ENCODE measurements around the gene PLCD3. TPM values are rescaled to one million over a fixed set of nuclear protein-coding genes. Genes with fewer than 3 reads are reported as not detected.

The PLCD3 gene
- total RNA-seq, 2 experiments from 2014 or later = 2.7 to 3.8 TPM

- H3K27me3 Mint-ChIP-seq = peaks cover 14% of the 10 kb centered on the region
- no peaks in the 10 kb centered on the region for H3K4me1 Mint-ChIP-seq
Observed at GRCh38 chr17:45118691-45119090, 13.6 kb downstream of the PLCD3 start.

DNA sequence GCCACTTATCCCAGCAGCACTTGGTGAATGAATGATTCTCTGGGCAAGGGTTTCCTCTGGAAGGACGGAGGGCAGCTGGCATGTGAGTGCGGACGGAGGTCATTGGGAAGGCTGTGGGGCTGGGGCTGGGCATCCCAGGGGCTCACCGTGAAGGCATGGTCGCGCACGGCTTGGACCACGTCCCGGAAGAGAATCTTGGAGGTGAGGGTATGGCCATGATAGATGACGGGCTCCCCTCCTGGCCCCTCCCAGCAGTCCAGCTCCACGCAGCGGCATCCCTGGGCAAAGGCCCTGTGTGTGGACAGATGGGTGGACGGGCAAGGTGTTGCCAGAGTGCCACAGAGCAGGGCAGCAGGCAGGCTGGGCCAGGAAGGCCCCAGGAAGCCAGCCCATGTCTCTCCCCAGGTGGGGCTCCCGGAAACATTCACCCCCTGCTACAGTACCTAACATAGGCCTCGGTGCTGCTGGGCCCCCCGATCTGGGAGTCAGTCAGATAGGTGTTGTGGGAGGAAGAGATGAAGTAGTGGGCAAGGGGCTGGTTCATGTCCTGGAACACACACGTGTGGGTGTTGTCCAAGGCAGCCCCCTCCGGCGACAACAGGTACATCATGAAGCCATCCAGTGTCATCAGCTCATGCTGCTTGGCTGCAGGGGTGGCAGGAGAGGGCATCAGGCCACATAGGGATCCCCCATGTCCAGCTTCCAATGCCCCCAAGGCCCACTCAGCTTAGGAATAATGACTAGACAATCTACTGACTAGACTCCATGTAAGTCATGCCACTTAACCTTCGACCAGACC, 14.3 kb downstream of the PLCD3 start:
- no peaks in the 10 kb centered on the region for H3K36me3 Mint-ChIP-seq
- H3K4me1 Mint-ChIP-seq = no peaks in the 10 kb centered on the region
- H3K27ac Mint-ChIP-seq = no peak overlapping the region
- H3K9me3 Mint-ChIP-seq = no peaks in the 10 kb centered on the region
- H3K27me3 Mint-ChIP-seq = peaks cover 14% of the 10 kb centered on the region
- no peak for DNase-seq
- no peak overlapping the region for H3K4me3 Mint-ChIP-seq

More at GRCh38 chr17:45118691-45119090, 13.6 kb downstream of the PLCD3 start:
- no peaks in the 10 kb centered on the region for H3K9me3 Mint-ChIP-seq
- H3K4me3 Mint-ChIP-seq = no peak overlapping the region
- no peaks in the 10 kb centered on the region for H3K36me3 Mint-ChIP-seq
- H3K27ac Mint-ChIP-seq = no peak overlapping the region
- no peak for DNase-seq

- no peaks in the 10 kb centered on the region for H3K36me3 Mint-ChIP-seq
- H3K4me1 Mint-ChIP-seq = no peaks in the 10 kb centered on the region
- H3K9me3 Mint-ChIP-seq = no peaks in the 10 kb centered on the region
- no peak overlapping the region for H3K4me3 Mint-ChIP-seq
- no peak for DNase-seq
- no peak overlapping the region for H3K27ac Mint-ChIP-seq
- H3K27me3 Mint-ChIP-seq = peaks cover 14% of the 10 kb centered on the region
Observed at GRCh38 chr17:45117334-45117733, 15.0 kb downstream of the PLCD3 start.

DNA sequence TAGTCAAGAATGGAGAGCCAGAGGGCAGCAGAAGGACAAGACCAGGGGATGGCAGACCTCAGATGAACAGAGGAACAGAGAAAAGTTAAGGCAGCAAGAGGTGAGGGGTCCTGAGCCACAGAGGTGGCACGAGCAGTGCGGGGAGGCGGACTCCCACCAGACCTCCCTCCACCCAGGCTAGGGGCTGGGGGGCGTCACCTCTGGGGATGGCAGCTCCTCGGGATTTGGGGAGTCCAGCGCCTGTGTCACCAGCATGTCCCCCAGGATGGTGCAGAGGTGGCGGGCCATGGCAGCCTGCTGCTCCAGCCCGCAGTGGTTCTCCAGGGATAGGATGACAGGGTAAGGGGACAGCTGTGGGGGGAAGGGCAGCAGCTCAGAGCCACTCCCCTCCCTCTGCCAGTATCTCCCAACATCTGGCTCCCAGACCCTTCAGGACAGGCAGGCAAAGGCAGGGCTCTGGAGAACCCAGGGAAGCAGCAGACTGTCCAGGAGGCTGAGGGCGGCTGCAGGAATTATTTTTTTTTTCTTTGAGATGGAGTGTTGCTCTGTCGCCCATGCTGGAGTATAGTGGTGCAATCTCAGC, 15.8 kb downstream of the PLCD3 start:
- peaks cover 9% of the 10 kb centered on the region for H3K27me3 Mint-ChIP-seq
- no peak overlapping the region for H3K27ac Mint-ChIP-seq
- no peaks in the 10 kb centered on the region for H3K4me1 Mint-ChIP-seq
- H3K9me3 Mint-ChIP-seq = no peaks in the 10 kb centered on the region
- no peaks in the 10 kb centered on the region for H3K36me3 Mint-ChIP-seq
- H3K4me3 Mint-ChIP-seq = no peak overlapping the region
- no peak for DNase-seq

DNA sequence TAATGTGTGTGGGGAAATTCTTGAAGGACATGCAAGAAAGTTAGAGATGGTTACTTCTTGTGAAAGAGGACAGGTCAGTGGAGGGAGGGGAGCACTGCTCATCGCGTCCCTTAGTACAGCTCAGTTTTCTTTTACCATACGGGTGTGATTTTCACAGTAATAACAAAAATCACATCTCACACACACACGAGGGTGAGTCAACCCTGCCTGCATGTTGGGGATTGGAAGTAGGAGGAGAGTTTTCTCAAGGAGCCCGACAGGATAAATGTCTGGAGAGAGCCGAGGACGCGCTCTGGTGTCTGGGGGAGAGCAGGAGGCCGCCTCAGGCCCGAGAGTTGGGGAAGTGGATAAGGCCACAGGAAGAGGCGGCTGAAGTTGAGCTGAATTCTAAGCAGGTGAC, 16.4 kb downstream of the PLCD3 start:
- Mint-ChIP-seq H3K4me3 (no peak overlapping the region), H3K27ac (no peak overlapping the region), H3K36me3 (no peaks in the 10 kb centered on the region), H3K27me3 (peaks cover 5% of the 10 kb centered on the region), H3K4me1 (no peaks in the 10 kb centered on the region), H3K9me3 (no peaks in the 10 kb centered on the region)
- no peak for DNase-seq

GRCh38 chr17:45115015-45115625, 17.2 kb downstream of the PLCD3 start:
- Mint-ChIP-seq H3K9me3 (no peaks in the 10 kb centered on the region), H3K4me1 (no peaks in the 10 kb centered on the region), H3K27ac (no peak overlapping the region), H3K27me3 (peaks cover 5% of the 10 kb centered on the region), H3K36me3 (no peaks in the 10 kb centered on the region), H3K4me3 (no peak overlapping the region)
- no peak for DNase-seq

- Mint-ChIP-seq H3K4me3 (no peak overlapping the region), H3K27me3 (no peaks in the 10 kb centered on the region), H3K9me3 (no peaks in the 10 kb centered on the region), H3K27ac (no peak overlapping the region), H3K4me1 (no peaks in the 10 kb centered on the region), H3K36me3 (peaks cover 2% of the 10 kb centered on the region)
- no peak for DNase-seq
Observed at GRCh38 chr17:45114117-45114932, 18.0 kb downstream of the PLCD3 start.

DNA sequence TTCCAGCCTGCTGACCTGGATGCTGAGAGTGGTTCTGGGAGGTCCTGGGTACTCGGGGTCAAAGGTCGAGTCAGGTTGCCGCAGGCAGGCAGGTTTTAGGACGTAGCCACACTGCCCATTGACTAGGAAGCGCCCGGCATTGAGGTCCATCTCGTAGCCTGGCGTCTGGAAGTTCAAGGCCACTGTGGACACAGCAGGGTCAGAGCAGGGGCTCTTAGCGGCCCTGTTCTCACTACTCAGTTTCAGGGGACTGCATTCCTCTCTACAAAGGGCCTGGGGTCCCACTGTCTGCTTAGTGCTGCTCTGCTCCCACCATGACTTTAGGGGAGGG, 18.9 kb downstream of the PLCD3 start:
- Mint-ChIP-seq H3K9me3 (no peaks in the 10 kb centered on the region), H3K4me1 (no peaks in the 10 kb centered on the region)

GRCh38 chr17:45112559-45113423, 19.5 kb downstream of the PLCD3 start:
- Mint-ChIP-seq H3K27me3 (no peaks in the 10 kb centered on the region), H3K36me3 (peaks cover 4% of the 10 kb centered on the region), H3K9me3 (no peaks in the 10 kb centered on the region), H3K27ac (no peak overlapping the region), H3K4me1 (no peaks in the 10 kb centered on the region), H3K4me3 (no peak overlapping the region)
- no peak for DNase-seq

More for the DNA sequence above, 18.9 kb downstream of the PLCD3 start:
- peaks cover 2% of the 10 kb centered on the region for H3K36me3 Mint-ChIP-seq
- H3K4me3 Mint-ChIP-seq = no peak overlapping the region
- H3K27ac Mint-ChIP-seq = no peak overlapping the region
- no peaks in the 10 kb centered on the region for H3K27me3 Mint-ChIP-seq
- no peak for DNase-seq

- no peaks in the 10 kb centered on the region for H3K4me1 Mint-ChIP-seq
- no peak for DNase-seq
- peaks cover 4% of the 10 kb centered on the region for H3K36me3 Mint-ChIP-seq
- no peaks in the 10 kb centered on the region for H3K27me3 Mint-ChIP-seq
- no peak overlapping the region for H3K4me3 Mint-ChIP-seq
- no peak overlapping the region for H3K27ac Mint-ChIP-seq
- no peaks in the 10 kb centered on the region for H3K9me3 Mint-ChIP-seq
Observed at GRCh38 chr17:45111850-45112249, 20.5 kb downstream of the PLCD3 start.

DNA sequence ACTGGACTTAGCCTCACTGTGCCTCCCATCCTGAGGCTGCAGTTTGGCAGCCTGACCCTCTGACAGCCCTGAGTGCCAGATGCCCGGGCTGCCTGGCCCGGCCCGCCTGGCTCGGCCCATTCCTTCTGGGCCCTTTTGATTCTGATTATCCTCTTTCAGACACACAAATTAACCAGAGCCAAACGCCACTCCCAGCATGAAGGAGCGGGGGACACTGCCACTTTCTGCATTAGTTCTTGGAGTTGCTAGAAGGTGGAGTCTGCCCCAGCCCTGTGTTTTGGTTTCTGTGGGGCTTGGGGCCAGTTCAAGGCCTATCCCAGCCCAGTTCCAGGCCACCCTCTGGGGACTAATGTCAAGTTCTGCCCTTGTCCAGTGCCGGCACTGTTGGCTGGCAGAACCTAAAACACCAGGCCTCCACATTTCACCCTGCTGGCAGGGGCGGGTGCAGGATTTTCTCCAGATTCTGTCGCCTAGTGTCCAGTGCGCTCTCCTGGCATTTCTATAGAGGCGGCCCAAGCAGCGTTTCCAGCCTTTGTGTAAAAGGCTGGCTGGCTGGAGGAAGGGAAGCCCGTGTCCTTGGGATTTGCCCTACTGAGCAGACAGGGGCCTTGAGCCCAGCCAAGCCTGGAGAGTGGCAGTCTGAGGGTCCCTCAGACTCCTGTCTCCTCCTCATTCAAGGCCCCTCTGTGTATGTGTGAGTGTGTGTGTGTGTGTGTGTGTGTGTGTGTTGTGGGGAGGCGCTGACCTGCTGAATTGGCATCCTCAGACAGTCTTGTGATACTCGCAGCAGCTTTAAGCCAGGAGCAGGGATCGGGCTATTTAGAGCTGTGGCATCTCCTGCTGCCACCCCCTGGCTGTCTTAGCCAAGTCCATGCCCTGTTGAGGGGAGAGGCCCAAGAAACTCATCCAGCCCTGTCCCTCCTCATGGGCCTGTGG, 21.4 kb downstream of the PLCD3 start:
- no peak overlapping the region for H3K27ac Mint-ChIP-seq
- no peaks in the 10 kb centered on the region for H3K27me3 Mint-ChIP-seq

DNA sequence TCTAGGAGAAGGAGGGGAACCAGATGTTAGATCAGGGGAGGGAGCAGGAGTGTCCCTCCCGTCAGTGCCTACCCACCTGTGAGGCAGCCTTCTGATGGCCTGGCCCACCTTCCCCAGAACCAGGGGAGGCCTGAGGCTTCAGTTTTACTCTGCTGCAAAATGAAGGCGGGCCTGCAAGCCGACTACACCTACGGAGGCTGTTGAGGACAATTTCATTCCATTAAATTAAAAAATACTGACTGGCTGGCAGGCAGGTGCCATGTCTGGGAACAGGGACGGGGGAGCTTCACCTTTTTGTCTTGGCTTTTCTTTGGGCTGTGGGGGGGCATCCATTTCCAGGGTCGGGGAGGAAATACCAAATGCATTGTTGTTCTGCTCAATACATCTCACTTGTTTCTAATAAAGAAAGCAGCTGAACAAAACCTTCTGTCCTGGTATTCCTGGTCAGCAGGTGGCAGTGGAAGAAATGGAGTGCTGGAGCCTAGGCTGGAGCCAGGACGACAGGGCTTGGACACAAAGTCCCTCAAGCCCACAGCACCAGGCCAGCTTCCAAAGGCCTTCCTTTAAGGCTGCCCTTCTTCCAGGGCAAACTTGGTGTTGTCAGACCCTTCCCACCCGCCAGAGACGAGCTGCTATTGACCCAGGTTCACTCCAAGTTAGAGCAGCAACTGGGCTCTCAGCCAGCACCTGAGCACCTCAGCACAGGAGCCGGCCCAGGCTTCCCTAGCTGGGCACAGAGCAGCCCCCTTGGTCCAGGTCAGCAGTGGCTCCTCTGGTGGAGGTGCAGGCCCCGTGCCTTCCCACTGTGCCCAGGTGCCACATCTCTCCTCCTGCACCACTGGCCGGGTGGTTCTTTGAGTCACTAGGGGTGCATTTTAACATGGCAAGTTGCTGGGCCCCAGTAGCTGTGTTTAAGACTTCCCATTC, 23.5 kb downstream of the PLCD3 start:
- H3K4me1 Mint-ChIP-seq = no peaks in the 10 kb centered on the region
- no peaks in the 10 kb centered on the region for H3K9me3 Mint-ChIP-seq
- DNase-seq = no peak
- H3K27ac Mint-ChIP-seq = no peak overlapping the region
- H3K27me3 Mint-ChIP-seq = no peaks in the 10 kb centered on the region
- no peak overlapping the region for H3K4me3 Mint-ChIP-seq
- H3K36me3 Mint-ChIP-seq = peaks cover 4% of the 10 kb centered on the region

More for the DNA sequence above, 21.4 kb downstream of the PLCD3 start:
- H3K4me3 Mint-ChIP-seq = no peak overlapping the region
- H3K4me1 Mint-ChIP-seq = no peaks in the 10 kb centered on the region
- H3K36me3 Mint-ChIP-seq = peaks cover 4% of the 10 kb centered on the region
- no peaks in the 10 kb centered on the region for H3K9me3 Mint-ChIP-seq
- DNase-seq = no peak

DNA sequence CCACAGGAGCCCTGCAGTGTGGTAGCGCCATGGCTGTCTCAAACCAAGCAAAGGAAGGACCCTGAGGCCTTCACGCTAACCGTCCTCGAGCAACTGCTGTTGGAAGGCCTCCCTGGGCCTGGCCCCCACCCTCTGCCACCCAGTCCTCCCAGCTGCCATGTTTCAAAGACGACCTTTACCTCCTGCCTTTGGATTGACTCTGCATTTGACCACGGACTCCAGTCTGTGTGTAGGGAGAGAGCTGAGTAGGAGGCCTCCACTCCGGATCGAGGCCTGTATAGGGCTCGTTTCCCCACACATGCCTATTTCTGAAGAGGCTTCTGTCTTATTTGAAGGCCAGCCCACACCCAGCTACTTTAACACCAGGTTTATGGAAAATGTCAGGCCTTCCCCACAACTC, 24.3 kb downstream of the PLCD3 start:
- H3K27me3 Mint-ChIP-seq = no peaks in the 10 kb centered on the region
- peaks cover 4% of the 10 kb centered on the region for H3K36me3 Mint-ChIP-seq
- H3K4me3 Mint-ChIP-seq = no peak overlapping the region
- no peak overlapping the region for H3K27ac Mint-ChIP-seq
- DNase-seq = no peak
- H3K9me3 Mint-ChIP-seq = no peaks in the 10 kb centered on the region
- no peaks in the 10 kb centered on the region for H3K4me1 Mint-ChIP-seq
